HG03097 (cell line): ENCODE measurements around the gene SLC6A18.
"Not testable (repeated sequence)": the region's sequence is repeated elsewhere in the genome, so short reads cannot be mapped to it uniquely, and the experiment has no call there.

Experiments used
- ATAC-seq: cut with Tn5 transposase; IDR thresholded peaks from one replicate; pipeline ENCODE4 v1.9.1; 2021; ENCODE audit not compliant: unreplicated experiment, low FRiP score

The SLC6A18 gene

DNA sequence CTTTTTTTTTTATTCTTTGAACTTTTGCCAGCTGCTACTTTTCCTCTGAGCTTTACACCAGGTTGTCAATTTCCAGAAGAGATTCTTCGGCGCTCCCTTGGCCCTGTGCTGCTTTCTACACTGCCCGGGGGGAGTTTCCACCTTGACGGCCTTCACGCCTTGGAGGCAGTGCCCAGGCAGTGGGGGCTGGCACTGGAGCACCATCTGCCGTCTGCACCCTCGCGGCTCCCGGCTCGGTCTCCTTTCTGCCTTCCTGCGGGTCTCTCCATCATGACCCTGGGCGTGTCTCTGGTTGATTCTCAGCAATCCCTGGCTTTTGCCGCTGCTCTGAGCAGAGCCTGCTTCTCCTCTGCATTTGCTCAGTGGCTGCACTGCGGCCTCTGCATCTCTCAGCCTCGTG lies 2.9 kb downstream of the SLC6A18 start:
- ATAC-seq: no peak

DNA sequence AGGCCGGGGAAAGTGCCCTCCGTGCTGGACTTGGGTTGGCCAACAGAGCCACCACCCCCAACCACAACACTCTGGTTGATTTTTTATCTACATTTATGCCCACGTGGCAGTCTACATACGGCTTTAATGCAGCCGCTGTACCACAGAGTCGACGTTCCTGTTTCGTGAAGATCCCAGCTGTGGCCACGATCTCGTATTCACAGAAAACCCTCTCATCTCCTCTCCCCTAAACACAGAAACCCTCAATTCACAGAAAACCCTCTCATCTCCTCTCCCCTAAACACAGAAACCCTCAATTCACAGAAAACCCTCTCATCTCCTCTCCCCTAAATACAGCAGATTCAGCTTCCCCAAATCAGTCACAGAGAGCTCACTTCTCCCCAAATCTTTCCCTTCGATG lies 3.8 kb downstream of the SLC6A18 start:
- ATAC-seq: not testable (repeated sequence)

DNA sequence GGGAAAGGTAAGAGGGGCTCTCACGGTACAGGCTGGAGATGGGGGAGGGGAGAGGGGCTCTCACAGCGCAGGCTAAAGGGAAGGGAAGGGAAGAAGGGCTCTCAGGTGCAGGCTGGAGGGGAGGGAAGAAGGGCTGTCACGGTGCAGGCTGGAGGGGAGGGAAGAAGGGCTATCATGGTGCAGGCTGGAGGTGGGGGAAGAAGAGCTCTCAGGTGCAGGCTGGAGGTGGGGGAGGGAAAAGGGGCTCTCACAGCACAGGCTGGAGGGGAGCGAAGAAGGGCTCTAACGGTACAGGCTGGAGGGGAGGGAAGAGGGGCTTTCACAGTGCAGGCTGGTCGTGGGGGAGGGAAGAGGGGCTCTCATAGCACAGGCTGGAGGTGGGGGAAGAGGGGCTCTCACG lies 4.6 kb downstream of the SLC6A18 start:
- no peak for ATAC-seq

DNA sequence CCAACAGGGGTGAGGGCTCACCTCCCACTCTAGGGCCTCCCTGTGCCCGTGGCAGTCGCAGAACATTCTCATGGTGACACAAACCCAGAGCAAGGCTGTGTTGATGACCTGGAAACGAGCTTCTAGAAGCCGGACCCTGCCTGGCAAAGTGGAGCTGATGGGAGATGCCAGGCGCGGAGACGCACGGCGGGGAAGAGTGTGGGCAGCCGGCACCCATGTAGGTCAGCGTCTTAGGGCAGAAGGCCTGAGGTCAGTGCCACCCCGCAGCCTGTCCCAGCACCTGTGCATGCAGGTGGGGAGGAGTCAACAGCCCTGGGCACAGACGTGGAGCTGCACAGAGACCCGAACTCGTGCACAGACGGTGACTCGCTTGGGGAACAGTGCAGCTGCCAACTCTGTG lies 5.4 kb downstream of the SLC6A18 start:
- no peak for ATAC-seq

DNA sequence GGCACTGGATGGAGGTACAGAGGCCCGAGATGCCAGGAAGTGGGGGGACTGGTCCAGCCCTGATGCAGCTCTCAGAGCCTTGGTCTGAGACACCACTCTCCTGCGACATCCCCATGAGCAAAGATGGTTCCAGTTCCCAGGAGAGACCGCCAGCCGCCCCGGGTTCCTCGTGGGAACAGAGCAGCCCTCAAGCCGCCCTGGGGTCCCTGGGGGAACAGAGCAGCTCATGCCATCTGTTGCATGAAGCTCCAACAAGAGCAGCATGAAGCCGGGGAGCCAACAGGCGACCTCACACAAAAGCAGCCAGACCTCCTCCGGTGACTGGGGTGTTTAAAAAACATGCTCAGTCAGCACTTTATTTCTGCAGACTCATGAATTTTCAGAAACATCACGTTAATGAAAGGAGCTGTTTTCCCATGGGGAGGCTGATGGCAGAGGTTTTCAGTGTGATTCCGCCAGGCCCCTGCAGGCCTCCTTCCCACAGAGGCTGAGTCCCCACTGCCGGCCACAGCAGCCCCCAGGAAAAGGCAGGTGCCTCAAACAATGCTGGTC lies 6.2 kb downstream of the SLC6A18 start:
- ATAC-seq: no peak

DNA sequence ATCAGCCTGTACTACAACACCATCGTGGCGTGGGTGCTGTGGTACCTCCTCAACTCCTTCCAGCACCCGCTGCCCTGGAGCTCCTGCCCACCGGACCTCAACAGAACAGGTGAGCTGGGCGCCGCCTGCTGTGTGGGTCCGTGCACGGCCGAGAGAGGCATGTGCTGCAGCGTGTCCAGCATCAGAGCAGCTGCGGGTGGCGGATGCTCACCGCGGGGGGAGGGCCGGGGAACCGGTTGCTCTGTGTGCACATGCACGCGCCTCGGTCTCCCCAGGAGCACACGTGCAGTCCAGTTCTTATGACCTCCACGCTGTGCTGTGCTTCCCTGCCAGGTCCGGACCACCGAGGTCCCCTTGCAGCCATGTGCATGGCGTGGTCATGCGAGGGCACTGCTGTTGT lies 7.6 kb downstream of the SLC6A18 start:
- ATAC-seq: no peak

DNA sequence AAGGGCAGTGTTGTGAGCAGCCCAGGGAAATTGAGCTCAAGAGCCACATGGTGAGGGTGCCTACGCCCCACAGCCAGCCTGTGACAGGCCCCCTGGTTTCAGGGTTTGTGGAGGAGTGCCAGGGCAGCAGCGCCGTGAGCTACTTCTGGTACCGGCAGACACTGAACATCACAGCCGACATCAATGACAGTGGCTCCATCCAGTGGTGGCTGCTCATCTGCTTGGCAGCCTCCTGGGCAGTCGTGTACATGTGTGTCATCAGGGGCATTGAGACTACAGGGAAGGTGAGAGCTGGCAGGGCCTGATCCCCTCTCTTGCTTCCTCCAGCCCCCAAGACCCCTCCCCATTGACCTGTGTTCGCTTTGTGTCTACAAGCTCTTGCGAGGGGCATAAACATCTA lies 10.2 kb downstream of the SLC6A18 start:
- no peak for ATAC-seq

DNA sequence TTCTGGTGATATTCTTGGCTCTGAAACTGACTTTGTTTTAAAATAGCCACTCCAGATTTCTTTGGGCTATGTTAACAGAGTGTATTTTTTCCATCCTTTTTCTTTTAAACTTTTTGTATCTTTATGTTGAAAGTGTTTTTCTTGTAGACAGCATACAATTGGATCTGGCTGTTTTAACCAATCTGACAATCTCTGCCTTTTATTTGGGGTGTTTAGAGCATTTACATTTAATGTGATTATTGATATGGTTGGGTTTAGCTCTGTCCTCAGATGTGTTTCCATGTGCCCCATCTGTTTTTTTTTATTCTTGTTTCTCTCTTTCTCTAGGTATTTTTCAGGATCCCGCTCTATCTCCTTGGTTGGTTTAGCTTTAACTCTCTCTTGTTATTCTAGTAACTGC lies 10.7 kb downstream of the SLC6A18 start:
- ATAC-seq: no peak

DNA sequence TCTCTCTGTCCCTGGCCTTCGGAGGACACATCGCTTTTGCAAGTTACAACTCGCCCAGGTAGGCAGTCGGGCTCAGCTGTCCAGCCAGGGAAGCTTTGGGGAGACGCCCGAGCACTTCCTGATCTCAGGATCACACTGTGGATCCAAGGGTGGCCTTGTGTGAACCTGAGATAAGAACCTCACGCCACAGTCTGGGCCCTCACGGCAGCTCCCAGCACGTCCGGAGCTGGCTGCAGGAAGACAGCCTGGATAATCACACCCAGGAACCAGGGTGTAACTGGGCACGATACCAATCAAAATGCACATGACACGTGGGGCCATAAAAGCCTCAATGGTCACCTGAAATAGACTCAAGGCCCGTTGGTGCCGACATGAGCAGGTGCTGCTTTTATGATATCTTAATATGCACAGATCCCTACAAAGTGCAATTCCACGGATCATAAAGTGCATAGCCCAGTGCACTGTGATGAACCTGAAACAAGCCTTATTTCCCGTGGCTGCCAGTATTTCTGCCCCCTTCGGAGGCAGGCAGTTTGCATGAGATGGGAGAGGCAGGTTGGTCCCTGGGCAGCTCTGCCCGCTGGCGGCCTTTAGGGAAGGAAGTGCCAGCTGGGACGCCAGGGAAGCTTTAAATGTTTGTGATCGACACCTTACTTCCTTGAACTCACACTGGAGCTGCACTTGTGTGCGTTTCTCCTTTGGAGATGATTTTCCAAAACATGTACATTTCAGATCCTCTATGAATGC lies 14.5 kb downstream of the SLC6A18 start:
- no peak for ATAC-seq

DNA sequence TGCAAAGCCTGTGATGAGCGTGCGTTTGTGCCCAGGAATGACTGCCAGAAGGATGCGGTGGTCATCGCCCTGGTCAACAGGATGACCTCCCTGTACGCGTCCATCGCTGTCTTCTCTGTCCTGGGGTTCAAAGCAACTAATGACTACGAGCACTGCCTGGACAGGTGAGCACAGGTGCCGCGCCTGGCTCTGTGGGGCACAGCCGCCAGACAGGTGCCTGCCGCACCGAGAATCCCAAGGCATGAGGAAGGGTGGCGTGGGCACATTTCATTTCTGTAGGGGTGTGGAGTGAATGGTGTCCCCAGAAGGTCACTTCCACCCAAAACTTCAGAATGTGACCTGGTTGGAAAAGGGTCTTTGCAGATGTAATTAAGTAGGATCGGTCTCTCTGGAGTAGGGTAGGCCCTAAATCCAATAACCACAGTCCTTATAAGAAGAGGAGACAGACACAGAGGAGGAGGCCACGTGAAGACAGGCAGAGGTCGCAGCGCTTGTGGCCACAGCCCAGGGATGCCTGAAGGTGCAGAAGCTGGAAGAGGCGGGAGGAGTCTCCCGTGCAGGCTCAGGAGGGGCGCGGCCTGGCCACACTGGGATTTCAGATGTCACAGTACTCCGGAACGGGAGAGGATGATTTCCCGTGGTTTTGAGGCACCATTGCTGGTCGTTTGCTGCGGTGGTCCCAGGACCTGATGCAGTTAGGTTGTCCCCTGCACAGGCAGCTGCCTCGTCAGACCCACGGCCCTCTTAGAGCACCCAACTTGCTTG lies 15.5 kb downstream of the SLC6A18 start:
- no peak for ATAC-seq

DNA sequence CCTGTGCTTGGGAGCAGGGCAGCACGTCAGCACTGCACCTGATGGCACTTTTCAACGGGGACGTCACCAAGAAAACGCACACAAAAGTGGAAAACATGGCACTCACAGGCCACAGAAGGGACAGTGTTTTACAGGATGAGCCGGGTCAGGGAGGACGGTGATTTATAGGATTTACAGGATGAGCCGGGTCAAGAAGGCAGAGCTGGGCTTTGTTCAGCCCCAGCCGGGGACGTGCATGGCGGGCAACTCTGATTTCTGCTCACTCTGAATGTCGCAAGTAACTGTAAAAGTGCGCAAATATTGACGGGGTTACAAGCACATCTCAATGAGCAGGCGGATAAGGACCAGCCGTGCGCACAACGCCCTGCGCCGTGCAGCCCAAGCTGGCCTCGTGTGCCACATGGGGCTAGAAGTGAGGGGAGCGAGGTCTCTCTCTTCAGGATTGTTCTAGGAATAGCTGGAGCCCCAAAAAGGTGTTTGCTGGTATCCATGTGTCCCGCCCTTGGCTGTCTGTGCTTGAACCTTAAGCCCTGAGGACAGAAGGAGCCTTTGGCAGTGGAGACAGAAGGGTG lies 16.4 kb downstream of the SLC6A18 start:
- no peak for ATAC-seq

DNA sequence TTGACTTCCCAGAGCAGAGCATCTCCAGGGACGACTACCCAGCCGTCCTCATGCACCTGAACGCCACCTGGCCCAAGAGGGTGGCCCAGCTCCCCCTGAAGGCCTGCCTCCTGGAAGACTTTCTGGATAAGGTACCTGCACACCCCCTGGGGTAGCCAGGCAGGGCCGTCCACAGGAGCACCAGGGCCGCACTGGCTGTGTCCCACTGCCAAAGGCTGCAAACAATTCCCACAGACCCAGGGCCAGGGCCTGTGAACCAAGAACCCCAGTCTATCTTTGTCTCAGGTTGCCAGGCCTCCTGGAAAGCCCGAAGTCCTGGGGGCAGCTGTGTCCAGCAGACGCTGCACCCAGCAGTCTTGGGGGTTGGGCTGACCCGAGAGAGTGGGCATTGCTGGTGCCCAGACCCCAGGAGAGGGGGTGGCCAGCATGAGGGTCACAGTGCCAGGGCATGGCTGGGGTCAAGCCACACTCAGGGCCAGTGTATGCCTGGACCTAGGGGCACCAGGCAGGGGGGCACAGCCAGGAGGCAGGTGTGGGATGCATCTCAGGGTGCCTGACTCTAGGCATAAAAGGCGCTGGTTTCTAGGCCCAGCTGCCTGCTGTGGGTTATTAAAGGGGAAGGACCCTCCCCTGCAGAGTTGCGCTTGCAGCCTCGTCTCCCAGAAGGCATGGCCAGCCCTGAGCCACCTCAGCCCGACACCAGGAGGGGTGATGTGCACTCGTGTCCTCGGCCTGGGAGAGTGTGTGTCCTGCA lies 17.7 kb downstream of the SLC6A18 start:
- no peak for ATAC-seq

DNA sequence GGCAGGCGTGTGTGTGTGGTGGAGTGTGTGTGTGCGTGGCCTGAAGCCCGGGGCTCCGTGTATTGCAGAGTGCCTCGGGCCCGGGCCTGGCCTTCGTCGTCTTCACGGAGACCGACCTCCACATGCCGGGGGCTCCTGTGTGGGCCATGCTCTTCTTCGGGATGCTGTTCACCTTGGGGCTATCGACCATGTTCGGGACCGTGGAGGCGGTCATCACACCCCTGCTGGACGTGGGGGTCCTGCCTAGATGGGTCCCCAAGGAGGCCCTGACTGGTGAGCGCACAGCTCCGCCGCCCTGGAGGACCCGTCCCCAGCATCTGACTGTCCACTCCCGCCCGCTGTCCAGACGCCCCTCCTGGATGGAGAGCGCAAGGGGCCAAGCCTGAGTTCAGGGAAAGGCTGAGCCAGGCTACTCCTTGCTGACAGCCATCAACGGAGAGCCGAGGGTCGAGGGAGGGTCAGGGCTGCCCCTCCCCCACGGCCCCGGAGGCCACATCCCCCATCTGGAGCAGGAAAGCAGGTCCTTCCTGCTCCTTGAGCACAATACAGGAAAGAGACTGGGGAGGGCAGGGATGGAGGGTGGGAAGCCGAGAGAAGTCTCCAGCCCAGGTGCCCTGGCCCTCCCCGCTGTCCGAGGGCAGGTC lies 18.4 kb downstream of the SLC6A18 start:
- no peak for ATAC-seq

DNA sequence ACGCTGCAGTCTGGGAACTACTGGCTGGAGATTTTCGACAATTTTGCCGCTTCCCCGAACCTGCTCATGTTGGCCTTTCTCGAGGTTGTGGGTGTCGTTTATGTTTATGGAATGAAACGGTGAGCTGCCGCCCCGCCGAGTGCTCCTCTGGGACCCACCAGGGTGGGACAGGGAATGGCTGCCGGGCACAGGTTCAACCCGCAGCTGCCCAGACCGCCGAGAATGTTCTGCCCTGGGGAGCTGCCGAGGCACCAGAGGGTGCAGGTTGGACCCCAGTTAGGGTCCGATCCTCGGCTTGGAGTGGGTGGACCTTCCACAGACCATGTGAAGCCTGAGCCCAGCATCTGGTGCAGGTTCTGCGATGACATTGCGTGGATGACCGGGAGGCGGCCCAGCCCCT lies 19.1 kb downstream of the SLC6A18 start:
- no peak for ATAC-seq

DNA sequence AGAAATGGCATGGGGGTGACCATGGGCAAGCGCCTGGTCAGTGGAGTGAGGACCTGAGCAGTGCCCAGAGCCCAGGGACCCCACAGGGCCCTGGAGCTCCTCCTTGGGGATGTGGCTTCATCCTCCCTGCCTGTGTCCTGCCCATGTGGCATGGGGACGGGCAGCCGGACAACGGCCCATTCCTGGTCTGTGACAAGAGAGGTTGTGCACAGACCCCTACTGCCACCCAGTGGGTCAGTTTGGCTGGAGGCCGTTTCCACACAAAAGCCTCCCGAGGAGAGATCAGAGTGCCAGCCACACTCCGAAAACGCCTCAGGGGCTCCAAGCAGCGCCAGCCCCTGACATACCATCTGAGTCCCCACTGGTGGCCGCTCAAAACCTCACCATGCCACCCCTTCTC lies 19.8 kb downstream of the SLC6A18 start:
- no peak for ATAC-seq

DNA sequence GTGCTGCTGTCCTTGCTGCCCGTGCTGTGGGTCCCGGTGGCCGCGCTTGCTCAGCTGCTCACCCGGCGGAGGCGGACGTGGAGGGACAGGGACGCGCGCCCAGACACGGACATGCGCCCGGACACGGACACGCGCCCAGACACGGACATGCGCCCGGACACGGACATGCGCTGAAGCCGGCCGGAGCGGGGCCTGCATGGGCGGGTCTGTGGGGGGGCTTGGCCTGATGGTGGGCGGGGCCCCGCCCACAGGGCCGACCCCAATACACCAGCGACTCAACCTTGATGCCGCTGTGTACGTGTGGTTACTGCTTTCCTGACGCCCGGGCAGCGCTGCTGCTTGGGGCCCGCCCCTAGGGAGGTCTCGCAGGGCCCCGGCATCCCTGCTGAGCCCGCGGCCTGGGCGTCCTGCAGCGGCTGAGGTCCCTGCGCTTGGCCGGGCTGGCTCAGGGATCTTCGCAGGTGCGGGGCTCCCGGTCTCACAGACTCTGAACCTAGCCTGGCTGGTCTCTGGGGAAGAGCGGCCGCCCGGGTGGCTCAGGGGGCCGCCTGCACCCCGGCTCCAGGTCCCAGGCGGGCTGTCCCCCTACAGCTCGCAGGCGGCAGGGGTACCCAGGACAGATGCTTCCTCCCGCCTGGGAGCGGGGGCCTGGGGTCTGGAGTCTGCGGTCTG lies 20.9 kb downstream of the SLC6A18 start:
- ATAC-seq: no peak

DNA sequence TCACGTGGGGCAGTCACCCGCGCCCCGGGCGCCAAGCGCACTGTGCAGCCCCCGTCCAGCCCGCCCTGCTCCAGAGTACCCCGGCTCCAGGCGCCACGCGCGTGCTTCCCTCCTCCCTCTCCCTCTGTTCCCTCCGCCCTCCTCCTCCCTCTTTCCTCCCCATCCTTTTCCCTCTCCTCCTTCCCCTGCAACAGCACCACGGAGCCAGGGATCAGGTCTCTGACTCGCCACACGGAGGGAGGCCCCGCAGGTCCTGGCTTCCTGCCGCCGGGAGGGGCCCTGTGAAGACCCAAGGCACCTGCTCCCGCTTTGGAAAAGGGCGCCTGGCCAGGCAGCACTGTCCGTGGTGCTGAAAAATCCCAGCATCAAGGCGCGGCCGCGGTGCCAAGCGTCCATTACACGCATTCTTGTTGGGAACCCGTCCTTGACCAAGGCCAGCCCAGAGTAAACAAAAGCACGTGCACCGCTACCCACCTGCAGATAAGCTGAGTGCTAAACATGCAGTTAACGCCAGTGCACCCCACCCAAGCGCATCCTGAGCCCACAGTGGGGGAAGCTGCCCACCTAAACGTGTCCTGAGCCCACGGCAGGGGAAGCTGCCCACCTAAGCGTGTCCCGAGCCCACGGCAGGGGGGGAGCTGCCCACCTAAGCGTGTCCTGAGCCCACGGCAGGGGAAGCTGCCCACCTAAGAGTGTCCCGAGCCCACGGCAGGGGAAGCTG lies 21.7 kb downstream of the SLC6A18 start:
- no peak for ATAC-seq

DNA sequence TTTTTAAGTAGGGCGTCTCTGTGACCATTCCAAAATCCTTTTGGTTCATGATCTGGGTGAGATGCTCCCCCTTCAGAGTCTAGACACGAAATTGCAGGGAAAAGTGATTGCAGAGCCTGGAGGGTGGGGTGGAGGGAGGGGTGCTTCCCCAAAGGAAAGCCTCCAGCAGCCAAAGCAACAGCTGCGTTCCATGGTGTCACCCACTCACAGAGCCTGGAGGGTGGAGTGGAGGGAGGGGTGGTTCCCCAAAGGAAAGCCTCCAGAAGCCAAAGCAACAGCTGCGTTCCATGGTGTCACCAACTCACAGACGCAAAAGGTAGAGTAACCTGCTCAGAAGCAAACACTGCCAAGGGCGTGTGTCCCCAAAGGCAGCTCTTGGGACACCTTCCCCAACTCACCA lies 22.6 kb downstream of the SLC6A18 start:
- ATAC-seq: no peak
